ENCODE measurements around the gene SPACA4. TPM values are rescaled to one million over a fixed set of nuclear protein-coding genes. Genes with fewer than 3 reads are reported as not detected.

Gene SPACA4
- total and polyA plus RNA-seq, 9 of the 15 experiments (the other 6 are each of a cell fraction or from before 2014, with no cell fraction given) = not detected

DNA sequence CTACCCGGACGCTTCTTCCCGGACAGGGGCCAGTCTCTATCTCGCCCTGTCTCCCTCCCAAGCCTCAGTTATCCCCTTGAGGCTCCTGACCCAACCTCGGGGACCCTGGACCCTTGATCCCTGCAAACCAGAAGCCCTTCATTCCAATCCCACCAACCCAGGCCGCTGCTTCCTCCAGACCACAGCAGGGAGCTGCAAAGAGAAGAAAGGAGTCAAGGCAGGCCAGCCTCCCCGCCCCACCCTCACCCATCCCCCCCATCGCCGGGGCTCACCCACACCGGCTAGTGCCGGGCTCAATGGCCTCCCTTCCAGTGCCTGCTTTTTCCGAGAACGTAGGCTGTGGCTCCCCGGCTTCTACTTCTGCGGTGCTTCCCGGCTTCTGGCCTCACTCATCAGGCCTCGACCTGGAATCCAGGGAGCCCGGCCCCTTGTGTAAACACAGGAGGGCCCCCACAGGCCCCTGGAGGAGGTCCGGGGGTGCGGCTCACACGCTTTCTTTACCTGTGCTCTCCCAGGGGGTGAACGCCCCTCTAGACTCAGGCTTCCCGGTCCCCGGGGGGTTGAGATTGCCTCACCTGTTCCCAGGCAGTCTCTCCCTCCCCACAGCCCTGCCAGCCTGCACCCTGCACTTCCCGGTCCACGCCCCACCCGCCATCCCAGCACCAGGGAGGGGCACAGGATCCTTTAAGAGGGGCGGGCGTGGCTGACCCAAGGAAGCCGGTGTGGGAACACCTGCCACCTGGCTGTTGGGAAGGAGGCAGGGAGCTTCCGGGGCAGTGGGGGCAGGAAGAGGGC is 8.1 kb downstream of the SPACA4 start, which contains the start of gene FAM83E (continued):
- TF ChIP-seq, protein P1, sequence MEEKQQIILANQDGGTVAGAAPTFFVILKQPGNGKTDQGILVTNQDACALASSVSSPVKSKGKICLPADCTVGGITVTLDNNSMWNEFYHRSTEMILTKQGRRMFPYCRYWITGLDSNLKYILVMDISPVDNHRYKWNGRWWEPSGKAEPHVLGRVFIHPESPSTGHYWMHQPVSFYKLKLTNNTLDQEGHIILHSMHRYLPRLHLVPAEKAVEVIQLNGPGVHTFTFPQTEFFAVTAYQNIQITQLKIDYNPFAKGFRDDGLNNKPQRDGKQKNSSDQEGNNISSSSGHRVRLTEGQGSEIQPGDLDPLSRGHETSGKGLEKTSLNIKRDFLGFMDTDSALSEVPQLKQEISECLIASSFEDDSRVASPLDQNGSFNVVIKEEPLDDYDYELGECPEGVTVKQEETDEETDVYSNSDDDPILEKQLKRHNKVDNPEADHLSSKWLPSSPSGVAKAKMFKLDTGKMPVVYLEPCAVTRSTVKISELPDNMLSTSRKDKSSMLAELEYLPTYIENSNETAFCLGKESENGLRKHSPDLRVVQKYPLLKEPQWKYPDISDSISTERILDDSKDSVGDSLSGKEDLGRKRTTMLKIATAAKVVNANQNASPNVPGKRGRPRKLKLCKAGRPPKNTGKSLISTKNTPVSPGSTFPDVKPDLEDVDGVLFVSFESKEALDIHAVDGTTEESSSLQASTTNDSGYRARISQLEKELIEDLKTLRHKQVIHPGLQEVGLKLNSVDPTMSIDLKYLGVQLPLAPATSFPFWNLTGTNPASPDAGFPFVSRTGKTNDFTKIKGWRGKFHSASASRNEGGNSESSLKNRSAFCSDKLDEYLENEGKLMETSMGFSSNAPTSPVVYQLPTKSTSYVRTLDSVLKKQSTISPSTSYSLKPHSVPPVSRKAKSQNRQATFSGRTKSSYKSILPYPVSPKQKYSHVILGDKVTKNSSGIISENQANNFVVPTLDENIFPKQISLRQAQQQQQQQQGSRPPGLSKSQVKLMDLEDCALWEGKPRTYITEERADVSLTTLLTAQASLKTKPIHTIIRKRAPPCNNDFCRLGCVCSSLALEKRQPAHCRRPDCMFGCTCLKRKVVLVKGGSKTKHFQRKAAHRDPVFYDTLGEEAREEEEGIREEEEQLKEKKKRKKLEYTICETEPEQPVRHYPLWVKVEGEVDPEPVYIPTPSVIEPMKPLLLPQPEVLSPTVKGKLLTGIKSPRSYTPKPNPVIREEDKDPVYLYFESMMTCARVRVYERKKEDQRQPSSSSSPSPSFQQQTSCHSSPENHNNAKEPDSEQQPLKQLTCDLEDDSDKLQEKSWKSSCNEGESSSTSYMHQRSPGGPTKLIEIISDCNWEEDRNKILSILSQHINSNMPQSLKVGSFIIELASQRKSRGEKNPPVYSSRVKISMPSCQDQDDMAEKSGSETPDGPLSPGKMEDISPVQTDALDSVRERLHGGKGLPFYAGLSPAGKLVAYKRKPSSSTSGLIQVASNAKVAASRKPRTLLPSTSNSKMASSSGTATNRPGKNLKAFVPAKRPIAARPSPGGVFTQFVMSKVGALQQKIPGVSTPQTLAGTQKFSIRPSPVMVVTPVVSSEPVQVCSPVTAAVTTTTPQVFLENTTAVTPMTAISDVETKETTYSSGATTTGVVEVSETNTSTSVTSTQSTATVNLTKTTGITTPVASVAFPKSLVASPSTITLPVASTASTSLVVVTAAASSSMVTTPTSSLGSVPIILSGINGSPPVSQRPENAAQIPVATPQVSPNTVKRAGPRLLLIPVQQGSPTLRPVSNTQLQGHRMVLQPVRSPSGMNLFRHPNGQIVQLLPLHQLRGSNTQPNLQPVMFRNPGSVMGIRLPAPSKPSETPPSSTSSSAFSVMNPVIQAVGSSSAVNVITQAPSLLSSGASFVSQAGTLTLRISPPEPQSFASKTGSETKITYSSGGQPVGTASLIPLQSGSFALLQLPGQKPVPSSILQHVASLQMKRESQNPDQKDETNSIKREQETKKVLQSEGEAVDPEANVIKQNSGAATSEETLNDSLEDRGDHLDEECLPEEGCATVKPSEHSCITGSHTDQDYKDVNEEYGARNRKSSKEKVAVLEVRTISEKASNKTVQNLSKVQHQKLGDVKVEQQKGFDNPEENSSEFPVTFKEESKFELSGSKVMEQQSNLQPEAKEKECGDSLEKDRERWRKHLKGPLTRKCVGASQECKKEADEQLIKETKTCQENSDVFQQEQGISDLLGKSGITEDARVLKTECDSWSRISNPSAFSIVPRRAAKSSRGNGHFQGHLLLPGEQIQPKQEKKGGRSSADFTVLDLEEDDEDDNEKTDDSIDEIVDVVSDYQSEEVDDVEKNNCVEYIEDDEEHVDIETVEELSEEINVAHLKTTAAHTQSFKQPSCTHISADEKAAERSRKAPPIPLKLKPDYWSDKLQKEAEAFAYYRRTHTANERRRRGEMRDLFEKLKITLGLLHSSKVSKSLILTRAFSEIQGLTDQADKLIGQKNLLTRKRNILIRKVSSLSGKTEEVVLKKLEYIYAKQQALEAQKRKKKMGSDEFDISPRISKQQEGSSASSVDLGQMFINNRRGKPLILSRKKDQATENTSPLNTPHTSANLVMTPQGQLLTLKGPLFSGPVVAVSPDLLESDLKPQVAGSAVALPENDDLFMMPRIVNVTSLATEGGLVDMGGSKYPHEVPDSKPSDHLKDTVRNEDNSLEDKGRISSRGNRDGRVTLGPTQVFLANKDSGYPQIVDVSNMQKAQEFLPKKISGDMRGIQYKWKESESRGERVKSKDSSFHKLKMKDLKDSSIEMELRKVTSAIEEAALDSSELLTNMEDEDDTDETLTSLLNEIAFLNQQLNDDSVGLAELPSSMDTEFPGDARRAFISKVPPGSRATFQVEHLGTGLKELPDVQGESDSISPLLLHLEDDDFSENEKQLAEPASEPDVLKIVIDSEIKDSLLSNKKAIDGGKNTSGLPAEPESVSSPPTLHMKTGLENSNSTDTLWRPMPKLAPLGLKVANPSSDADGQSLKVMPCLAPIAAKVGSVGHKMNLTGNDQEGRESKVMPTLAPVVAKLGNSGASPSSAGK (IDR thresholded peaks at IDR 0.05) = no peak
- no peak for TF ChIP-seq POU5F1 (IDR thresholded peaks at IDR 0.05; ENCODE audit: borderline replicate concordance, low read depth, low read length, partially characterized antibody)
- TF ChIP-seq NCOA2 (IDR thresholded peaks at IDR 0.05; ENCODE audit: partially characterized antibody in 2 of 2) = no peak
- TF ChIP-seq, protein P2, sequence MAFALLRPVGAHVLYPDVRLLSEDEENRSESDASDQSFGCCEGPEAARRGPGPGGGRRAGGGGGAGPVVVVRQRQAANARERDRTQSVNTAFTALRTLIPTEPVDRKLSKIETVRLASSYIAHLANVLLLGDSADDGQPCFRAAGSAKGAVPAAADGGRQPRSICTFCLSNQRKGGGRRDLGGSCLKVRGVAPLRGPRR (CRISPR knock-in tag; IDR thresholded peaks at IDR 0.05) = no peak
- TF ChIP-seq, protein P3, sequence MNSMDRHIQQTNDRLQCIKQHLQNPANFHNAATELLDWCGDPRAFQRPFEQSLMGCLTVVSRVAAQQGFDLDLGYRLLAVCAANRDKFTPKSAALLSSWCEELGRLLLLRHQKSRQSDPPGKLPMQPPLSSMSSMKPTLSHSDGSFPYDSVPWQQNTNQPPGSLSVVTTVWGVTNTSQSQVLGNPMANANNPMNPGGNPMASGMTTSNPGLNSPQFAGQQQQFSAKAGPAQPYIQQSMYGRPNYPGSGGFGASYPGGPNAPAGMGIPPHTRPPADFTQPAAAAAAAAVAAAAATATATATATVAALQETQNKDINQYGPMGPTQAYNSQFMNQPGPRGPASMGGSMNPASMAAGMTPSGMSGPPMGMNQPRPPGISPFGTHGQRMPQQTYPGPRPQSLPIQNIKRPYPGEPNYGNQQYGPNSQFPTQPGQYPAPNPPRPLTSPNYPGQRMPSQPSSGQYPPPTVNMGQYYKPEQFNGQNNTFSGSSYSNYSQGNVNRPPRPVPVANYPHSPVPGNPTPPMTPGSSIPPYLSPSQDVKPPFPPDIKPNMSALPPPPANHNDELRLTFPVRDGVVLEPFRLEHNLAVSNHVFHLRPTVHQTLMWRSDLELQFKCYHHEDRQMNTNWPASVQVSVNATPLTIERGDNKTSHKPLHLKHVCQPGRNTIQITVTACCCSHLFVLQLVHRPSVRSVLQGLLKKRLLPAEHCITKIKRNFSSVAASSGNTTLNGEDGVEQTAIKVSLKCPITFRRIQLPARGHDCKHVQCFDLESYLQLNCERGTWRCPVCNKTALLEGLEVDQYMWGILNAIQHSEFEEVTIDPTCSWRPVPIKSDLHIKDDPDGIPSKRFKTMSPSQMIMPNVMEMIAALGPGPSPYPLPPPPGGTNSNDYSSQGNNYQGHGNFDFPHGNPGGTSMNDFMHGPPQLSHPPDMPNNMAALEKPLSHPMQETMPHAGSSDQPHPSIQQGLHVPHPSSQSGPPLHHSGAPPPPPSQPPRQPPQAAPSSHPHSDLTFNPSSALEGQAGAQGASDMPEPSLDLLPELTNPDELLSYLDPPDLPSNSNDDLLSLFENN (IDR thresholded peaks at IDR 0.05; ENCODE audit: low read depth in 2 of 2, low read length in 2 of 2) = peak in 1 of 2 experiments; percentile 65; a peak in 1 of 4 replicates
- TF ChIP-seq, protein P4, sequence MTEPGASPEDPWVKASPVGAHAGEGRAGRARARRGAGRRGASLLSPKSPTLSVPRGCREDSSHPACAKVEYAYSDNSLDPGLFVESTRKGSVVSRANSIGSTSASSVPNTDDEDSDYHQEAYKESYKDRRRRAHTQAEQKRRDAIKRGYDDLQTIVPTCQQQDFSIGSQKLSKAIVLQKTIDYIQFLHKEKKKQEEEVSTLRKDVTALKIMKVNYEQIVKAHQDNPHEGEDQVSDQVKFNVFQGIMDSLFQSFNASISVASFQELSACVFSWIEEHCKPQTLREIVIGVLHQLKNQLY (CRISPR knock-in tag; conservative IDR thresholded peaks at IDR 0.05) = no peak
- peak; percentile 90; the same call in 1 of the 2 replicates for TF ChIP-seq MYNN (IDR thresholded peaks at IDR 0.05)
- no peak for TF ChIP-seq MYNN (CRISPR knock-in tag; IDR thresholded peaks at IDR 0.05)
- TF ChIP-seq ZNF165 (CRISPR knock-in tag; IDR thresholded peaks at IDR 0.05; ENCODE audit: borderline replicate concordance) = no peak
- 0 out of 2 replicates have a peak, but pooled peaks have one; percentile 5 for TF ChIP-seq RFX7 (CRISPR knock-in tag; IDR thresholded peaks at IDR 0.05)
